ENCODE data around the gene ZNF391.

GRCh38 chr6:27407153-27407814 is 18.7 kb downstream of the ZNF391 start:
- no peak for TF ChIP-seq CTCF (IDR thresholded peaks at IDR 0.05)
- TF ChIP-seq POLR2A (IDR thresholded peaks at IDR 0.05) = no peak
